HG02938 (cell line): Measurements from ENCODE around the gene CEACAM16.

ENCODE experiments used
- ATAC-seq: cut with Tn5 transposase; IDR thresholded peaks from one replicate; pipeline ENCODE4 v1.9.1; 2021; ENCODE audit warnings: mild to moderate bottlenecking, moderate library complexity; ENCODE audit not compliant: unreplicated experiment

Gene CEACAM16

GRCh38 chr19:44744871-44745332 lies 46.0 kb downstream of the CEACAM16 start:
- no peak for ATAC-seq

GRCh38 chr19:44745341-44745831 lies 46.4 kb downstream of the CEACAM16 start:
- ATAC-seq = no peak

GRCh38 chr19:44745887-44746600 lies 47.1 kb downstream of the CEACAM16 start:
- no peak for ATAC-seq

- ATAC-seq = no peak
Observed at GRCh38 chr19:44746616-44746945, 47.6 kb downstream of the CEACAM16 start.

- ATAC-seq = no peak
Observed at GRCh38 chr19:44746946-44747738, 48.2 kb downstream of the CEACAM16 start.

- no peak for ATAC-seq
Observed at GRCh38 chr19:44747739-44748425, 48.9 kb downstream of the CEACAM16 start.

- no peak for ATAC-seq
Observed at GRCh38 chr19:44748426-44749254, 49.7 kb downstream of the CEACAM16 start, which contains the start of gene BCL3. BCL3 (plus strand) TSS chr19:44748708; CDS start chr19:44748791, 83 bp downstream.

- ATAC-seq = no peak
Observed at GRCh38 chr19:44749292-44749691, 50.3 kb downstream of the CEACAM16 start.

GRCh38 chr19:44749994-44750393 lies 51.0 kb downstream of the CEACAM16 start:
- no peak for ATAC-seq

GRCh38 chr19:44752123-44752815 lies 53.3 kb downstream of the CEACAM16 start:
- no peak for ATAC-seq

GRCh38 chr19:44752816-44753625 lies 54.1 kb downstream of the CEACAM16 start:
- peak; percentile 72 for ATAC-seq

GRCh38 chr19:44753626-44753931 lies 54.6 kb downstream of the CEACAM16 start:
- ATAC-seq = no peak

GRCh38 chr19:44753932-44754749 lies 55.2 kb downstream of the CEACAM16 start:
- no peak for ATAC-seq

- ATAC-seq = no peak
Observed at GRCh38 chr19:44754750-44755080, 55.8 kb downstream of the CEACAM16 start.

GRCh38 chr19:44755219-44755618 lies 56.3 kb downstream of the CEACAM16 start:
- ATAC-seq = no peak

- ATAC-seq = no peak
Observed at GRCh38 chr19:44756089-44756562, 57.2 kb downstream of the CEACAM16 start.

- no peak for ATAC-seq
Observed at GRCh38 chr19:44757057-44757734, 58.2 kb downstream of the CEACAM16 start.
